NCI-H526 treated with DMSO at 0.1 percent for 48 hours (cell line): ENCODE measurements around the gene CACNA1D.
"Not testable (repeated sequence)": the region's sequence is repeated elsewhere in the genome, so short reads cannot be mapped to it uniquely, and the experiment has no call there.

Experiments used
- DNase-seq: peaks from one replicate; lab custom pipeline; 2025; lab: John Stamatoyannopoulos, UW

The CACNA1D gene

GRCh38 chr3:53657651-53658050, 163.2 kb downstream of the CACNA1D start:
- no peak for DNase-seq

GRCh38 chr3:53658613-53659193, 164.3 kb downstream of the CACNA1D start:
- DNase-seq = no peak

- no peak for DNase-seq
Measured at GRCh38 chr3:53659996-53660395, 165.6 kb downstream of the CACNA1D start.

- no peak for DNase-seq
Measured at GRCh38 chr3:53661480-53661879, 167.1 kb downstream of the CACNA1D start.

GRCh38 chr3:53664812-53665211, 170.4 kb downstream of the CACNA1D start:
- not testable (repeated sequence) for DNase-seq

DNA sequence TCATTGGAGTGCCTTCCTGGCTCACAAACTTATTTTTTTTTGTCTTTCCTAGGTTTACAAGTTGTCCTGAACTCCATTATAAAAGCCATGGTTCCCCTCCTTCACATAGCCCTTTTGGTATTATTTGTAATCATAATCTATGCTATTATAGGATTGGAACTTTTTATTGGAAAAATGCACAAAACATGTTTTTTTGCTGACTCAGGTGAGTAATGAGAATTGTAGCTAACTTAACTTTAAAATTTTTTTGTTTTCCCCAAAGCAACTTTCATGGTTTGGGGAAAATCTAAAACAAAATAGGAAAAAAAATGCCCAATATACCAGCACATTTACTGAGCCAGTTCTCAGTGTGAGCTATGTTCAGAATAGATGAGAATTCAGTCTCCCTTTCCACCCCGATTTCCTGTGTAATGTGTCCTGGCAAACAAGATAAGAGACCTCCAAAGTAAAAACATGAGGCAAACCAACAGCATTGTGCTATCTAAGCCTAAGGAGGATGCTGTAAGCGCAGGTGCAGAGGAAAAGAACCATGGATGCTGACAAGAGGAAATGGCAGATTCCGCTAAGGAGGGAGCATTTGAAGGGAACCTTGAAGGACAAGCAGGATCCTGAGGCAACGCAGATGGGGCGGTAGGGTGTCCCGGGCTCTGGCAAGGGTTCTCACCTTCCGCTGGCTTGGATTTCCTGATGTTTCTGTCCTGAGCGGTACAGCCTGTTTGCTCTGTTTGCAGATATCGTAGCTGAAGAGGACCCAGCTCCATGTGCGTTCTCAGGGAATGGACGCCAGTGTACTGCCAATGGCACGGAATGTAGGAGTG, 171.4 kb downstream of the CACNA1D start:
- no peak for DNase-seq

GRCh38 chr3:53668872-53669271, 174.5 kb downstream of the CACNA1D start:
- no peak for DNase-seq

GRCh38 chr3:53670721-53671120, 176.3 kb downstream of the CACNA1D start:
- DNase-seq = no peak

- DNase-seq = no peak
Measured at GRCh38 chr3:53671192-53671960, 177.0 kb downstream of the CACNA1D start.

DNA sequence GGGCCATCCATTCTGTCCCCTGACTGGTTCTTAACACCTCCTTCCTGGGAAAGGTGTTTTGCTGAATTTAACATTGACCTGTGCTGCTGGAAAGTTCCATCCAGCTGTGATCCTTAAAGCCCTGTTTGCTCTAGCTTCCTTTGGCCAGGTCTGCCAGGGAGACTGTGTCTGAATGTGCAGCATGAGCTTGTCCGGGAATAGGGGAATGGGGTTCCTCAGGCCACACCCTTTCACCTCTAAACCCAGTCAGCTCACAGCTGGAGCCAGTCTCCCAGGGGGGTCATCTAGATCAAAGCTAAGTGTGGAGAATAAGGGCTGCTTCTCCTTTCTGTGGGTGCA, 177.5 kb downstream of the CACNA1D start:
- DNase-seq = no peak

DNA sequence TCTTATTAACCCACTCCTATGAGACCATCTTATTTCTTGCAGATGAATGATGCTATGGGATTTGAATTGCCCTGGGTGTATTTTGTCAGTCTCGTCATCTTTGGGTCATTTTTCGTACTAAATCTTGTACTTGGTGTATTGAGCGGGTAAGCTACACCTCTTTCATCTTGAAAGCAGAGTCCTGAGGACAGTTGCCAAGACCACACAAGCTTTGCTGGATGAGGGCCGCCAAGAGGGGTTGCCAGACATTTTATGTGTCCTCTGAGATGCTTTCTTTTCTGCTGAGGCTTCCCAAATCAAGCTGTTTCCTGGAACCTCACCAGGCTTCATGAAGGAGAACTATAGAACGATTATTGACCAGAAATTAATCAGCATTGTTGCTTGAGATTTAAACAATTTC, 178.6 kb downstream of the CACNA1D start:
- DNase-seq = no peak

DNA sequence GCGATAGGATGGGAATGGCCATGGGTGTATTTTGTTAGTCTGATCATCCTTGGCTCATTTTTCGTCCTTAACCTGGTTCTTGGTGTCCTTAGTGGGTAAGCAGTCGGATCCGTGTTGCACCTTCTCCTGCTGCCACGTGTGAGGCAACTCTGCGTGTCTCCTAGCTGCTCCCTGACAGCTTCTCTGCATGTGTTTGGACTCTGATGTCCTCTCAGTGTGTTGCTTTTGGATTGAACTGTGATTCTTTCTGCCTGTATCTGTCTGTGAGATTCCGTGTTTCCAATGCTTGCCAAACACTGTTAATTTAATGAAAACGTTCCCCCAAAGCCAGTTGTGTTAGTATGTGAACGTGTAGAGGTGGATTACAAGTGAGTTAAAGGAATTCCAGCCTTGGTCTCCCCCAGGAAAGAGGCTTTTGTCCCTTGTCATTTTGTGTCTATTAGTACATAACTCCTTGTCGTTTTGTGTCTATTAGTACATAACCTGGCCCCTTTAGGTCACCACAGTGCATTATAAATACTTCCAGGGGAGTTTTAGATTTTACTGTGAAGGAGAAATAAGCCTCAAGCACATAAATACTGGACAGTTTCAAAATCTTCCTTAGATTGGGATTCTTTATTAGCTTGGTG, 179.4 kb downstream of the CACNA1D start:
- no peak for DNase-seq

GRCh38 chr3:53674582-53674981, 180.2 kb downstream of the CACNA1D start:
- no peak for DNase-seq

GRCh38 chr3:53675022-53675697, 180.7 kb downstream of the CACNA1D start:
- DNase-seq = no peak

GRCh38 chr3:53675942-53676341, 181.5 kb downstream of the CACNA1D start:
- no peak for DNase-seq

- DNase-seq = no peak
Measured at GRCh38 chr3:53677413-53677812, 183.0 kb downstream of the CACNA1D start.

- no peak for DNase-seq
Measured at GRCh38 chr3:53680028-53680427, 185.6 kb downstream of the CACNA1D start.

DNA sequence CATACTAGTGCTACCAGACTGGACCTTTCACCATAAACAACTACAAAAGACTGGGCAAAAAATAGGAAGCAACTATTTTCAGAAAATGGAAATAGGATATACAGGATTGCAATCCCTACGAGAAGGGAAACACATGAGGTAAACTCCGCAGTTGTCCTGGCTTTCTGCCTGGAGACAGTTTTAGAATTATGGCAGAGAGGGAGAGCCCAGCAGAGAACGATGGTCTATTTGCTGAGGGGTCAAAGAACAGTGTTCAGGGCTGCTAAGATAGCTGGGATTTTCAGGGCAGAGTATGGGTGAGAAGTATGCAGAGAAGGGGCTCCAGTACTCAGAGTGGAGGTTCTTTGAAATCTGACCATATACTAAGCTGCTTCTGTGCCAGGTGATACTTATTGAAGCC, 188.4 kb downstream of the CACNA1D start:
- no peak for DNase-seq

DNA sequence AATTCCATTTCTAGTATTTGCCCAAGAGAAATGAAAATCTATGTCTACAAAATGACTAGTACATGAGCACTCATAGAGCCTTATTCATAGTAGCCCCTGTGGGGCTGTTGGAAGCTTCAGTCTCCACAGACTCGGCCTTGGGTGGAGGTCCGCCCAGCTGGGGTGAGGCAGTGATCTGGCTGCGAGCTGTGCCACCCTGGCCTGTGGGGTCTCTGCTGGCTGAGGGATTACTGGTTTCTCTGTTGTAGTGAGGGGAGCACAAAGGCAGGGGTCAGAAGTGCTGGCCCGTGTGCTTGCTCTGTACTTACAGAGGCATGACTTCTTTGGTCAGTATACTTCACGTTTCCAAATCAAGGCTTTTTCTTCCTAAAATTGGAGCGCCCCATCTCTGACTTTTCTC, 193.7 kb downstream of the CACNA1D start:
- no peak for DNase-seq

DNA sequence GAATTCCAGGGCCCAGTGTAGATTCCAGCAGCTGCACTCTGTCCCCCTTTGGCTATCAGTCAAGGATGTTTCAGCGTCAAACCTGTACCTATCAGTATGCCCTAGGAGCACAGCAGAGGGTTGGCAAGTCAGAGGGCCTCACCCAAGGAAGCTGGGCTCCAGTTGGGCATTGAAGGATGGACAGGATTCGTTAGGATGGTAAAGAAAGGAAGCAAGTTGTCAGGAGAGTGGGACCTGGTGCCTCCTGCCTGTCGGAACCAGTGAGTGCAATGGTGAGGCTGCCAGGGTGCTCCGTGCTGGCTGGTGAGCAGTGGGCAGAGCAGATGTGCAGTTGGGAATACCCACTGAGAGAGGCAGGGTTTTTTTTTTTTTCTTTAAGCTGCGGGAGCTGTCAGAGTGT, 194.6 kb downstream of the CACNA1D start:
- no peak for DNase-seq

- DNase-seq = no peak
Measured at GRCh38 chr3:53689681-53690080, 195.3 kb downstream of the CACNA1D start.

DNA sequence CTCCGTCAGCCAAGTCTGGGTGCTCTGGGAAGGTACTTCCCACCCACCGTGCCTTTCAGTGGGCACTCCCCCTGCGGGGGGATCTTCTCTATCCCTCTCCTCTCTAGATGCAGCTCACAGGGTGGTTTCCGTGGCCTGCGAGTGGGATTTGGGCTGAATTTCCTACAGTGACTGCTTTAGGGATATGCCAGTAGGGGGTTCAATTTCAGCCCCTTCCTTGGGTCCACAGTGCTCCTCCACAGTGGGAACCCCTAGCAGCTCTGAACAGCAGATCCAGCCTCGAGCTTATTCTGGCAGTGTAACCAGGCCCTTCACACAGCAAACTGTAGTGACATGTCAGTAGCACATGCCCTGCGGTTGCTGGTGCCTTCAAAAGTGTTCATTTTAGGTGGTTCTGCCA, 196.1 kb downstream of the CACNA1D start:
- DNase-seq = no peak
